WTC11 (cell line): Measurements from ENCODE around the gene TRIM5. TPM values are rescaled to one million over a fixed set of nuclear protein-coding genes. Genes with fewer than 3 reads are reported as not detected.

Experiments used
- ATAC-seq: fragments of 200-7000 bp; cut with Tn5 transposase; 2 replicates; pipeline ENCODE4 v1.10.0; 2021; ENCODE audit warnings: mild to moderate bottlenecking, moderate library complexity
- CTCF ChIA-PET: fragments of 300-600 bp; sonication (Branson Sonifier 250); formaldehyde crosslinking; loops from one replicate; lab custom pipeline; 2021; ENCODE audit warnings: antibody characterized with exemption; lab: Charles Lee
- POLR2A ChIA-PET: fragments of 350-600 bp; sonication (Branson Sonifier 250); formaldehyde crosslinking; loops from one replicate; lab custom pipeline; 2021; ENCODE audit warnings: antibody characterized with exemption; lab: Charles Lee
- DNase-seq: peaks from one replicate; pipeline ENCODE4 v3.0.0; 2021; ENCODE audit warnings: low spot score
- H3K27ac Mint-ChIP-seq: 2 replicates; pipeline ENCODE4 v1.8.0; 2021; ENCODE audit warnings: mixed read lengths
- H3K27me3 Mint-ChIP-seq: 2 replicates; pipeline ENCODE4 v1.8.0; 2021; ENCODE audit warnings: low read depth, mild to moderate bottlenecking, moderate library complexity, mixed read lengths
- H3K36me3 Mint-ChIP-seq: 2 replicates; pipeline ENCODE4 v1.8.0; 2021; ENCODE audit warnings: mixed read lengths
- H3K4me1 Mint-ChIP-seq: 2 replicates; pipeline ENCODE4 v1.8.0; 2022; ENCODE audit warnings: mixed read lengths
- H3K4me3 Mint-ChIP-seq: 2 replicates; pipeline ENCODE4 v1.8.0; 2021; ENCODE audit warnings: mild to moderate bottlenecking, moderate library complexity, mixed read lengths
- H3K9me3 Mint-ChIP-seq: 2 replicates; pipeline ENCODE4 v1.8.0; 2021; ENCODE audit warnings: mixed read lengths
- CBFB ChIP-seq: sonication (generic); formaldehyde crosslinking; IDR thresholded peaks from 2 replicates; pipeline ENCODE4 v1.8.1; 2022; ENCODE audit warnings: mild to moderate bottlenecking, low read depth, missing genetic modification reagents
- ESRRA ChIP-seq: sonication (generic); formaldehyde crosslinking; IDR thresholded peaks from 2 replicates; pipeline ENCODE4 v1.8.1; 2022; ENCODE audit warnings: mild to moderate bottlenecking, missing genetic modification reagents, borderline replicate concordance
- JUN ChIP-seq: sonication (generic); formaldehyde crosslinking; IDR thresholded peaks from 2 replicates; pipeline ENCODE4 v1.8.0; 2023; ENCODE audit warnings: mild to moderate bottlenecking, missing genetic modification reagents
- KAT7 ChIP-seq: sonication (generic); formaldehyde crosslinking; IDR thresholded peaks from 2 replicates; pipeline ENCODE4 v1.8.1; 2023; ENCODE audit warnings: missing genetic modification reagents, mild to moderate bottlenecking, borderline replicate concordance
- NR2C2 ChIP-seq: sonication (generic); formaldehyde crosslinking; IDR thresholded peaks from 2 replicates; pipeline ENCODE4 v1.8.0; 2022; ENCODE audit warnings: mild to moderate bottlenecking, missing genetic modification reagents
- NR3C1 ChIP-seq: sonication (generic); formaldehyde crosslinking; conservative IDR thresholded peaks from 2 replicates; pipeline ENCODE4 v1.8.1; 2023; ENCODE audit warnings: low read depth, mild to moderate bottlenecking, missing genetic modification reagents
- OVOL2 ChIP-seq: fragments of 250-450 bp; sonication (Bioruptor Pico); IDR thresholded peaks from 2 replicates; pipeline ENCODE4 v1.9.0; 2021; ENCODE audit warnings: mild to moderate bottlenecking, borderline replicate concordance
- total RNA-seq: library from RNA; stranded (reverse); gene quantifications from 3 replicates; pipeline ENCODE4 v1.2.3, GENCODE V29; 2021
- TF ChIP-seq, protein P1 (sequence below): fragments of 250-450 bp; sonication (Bioruptor Pico); IDR thresholded peaks from 2 replicates; pipeline ENCODE4 v1.9.0; 2021; ENCODE audit warnings: mild to moderate bottlenecking
- TF ChIP-seq, protein P2 (sequence below): sonication (generic); formaldehyde crosslinking; IDR thresholded peaks from 2 replicates; pipeline ENCODE4 v1.8.1; 2023; ENCODE audit warnings: mild to moderate bottlenecking, missing genetic modification reagents, moderate library complexity
- TF ChIP-seq, protein P3 (sequence below): sonication (generic); formaldehyde crosslinking; IDR thresholded peaks from 2 replicates; pipeline ENCODE4 v1.8.0; 2022; ENCODE audit warnings: mild to moderate bottlenecking, missing genetic modification reagents
- TF ChIP-seq, protein P4 (sequence below): sonication (generic); formaldehyde crosslinking; IDR thresholded peaks from 2 replicates; pipeline ENCODE4 v1.8.0; 2023; ENCODE audit warnings: missing genetic modification reagents
- TF ChIP-seq, protein P5 (sequence below): sonication (generic); formaldehyde crosslinking; IDR thresholded peaks from 2 replicates; pipeline ENCODE4 v1.8.1; 2022; ENCODE audit warnings: mild to moderate bottlenecking, missing genetic modification reagents, moderate library complexity, borderline replicate concordance
- TF ChIP-seq, protein P6 (sequence below): fragments of 250-450 bp; sonication (Bioruptor Pico); IDR thresholded peaks from 2 replicates; pipeline ENCODE4 v1.8.0; 2021; ENCODE audit warnings: mild to moderate bottlenecking
- TF ChIP-seq, protein P7 (sequence below): sonication (generic); formaldehyde crosslinking; IDR thresholded peaks from 2 replicates; pipeline ENCODE4 v1.8.0; 2023; ENCODE audit warnings: mild to moderate bottlenecking, missing genetic modification reagents
- TF ChIP-seq, protein P8 (sequence below): sonication (generic); formaldehyde crosslinking; IDR thresholded peaks from 2 replicates; pipeline ENCODE4 v1.8.0; 2022; ENCODE audit warnings: missing genetic modification reagents

TRIM5 gene
- total RNA-seq, 1 experiment from 2014 or later = 31.8 TPM

DNA sequence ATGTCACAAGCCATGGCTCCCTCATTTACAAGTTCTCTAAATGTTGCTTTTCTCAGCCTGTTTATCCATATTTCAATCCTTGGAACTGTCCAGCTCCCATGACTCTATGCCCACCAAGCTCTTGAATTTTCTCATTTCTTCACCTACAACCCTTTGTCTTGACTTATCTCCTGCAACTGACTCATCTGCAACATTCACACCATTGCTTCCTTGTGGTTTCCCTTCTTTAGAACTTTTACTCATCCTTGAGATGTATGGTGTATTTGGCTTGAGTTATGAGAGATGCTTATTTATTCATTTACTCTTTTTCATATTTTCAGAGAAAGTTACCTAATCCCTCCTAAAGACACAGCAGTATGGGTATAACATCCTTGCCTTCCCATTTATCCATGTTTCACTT, 41.3 kb downstream of the TRIM5 start:
- H3K4me3 Mint-ChIP-seq = no peak overlapping the region
- no peaks in the 10 kb centered on the region for H3K36me3 Mint-ChIP-seq
- H3K4me1 Mint-ChIP-seq = no peaks in the 10 kb centered on the region

More for the DNA sequence above, 41.3 kb downstream of the TRIM5 start:
- POLR2A ChIA-PET = no interaction called here
- ATAC-seq = no peak
- DNase-seq = no peak
- TF ChIP-seq, protein P1, sequence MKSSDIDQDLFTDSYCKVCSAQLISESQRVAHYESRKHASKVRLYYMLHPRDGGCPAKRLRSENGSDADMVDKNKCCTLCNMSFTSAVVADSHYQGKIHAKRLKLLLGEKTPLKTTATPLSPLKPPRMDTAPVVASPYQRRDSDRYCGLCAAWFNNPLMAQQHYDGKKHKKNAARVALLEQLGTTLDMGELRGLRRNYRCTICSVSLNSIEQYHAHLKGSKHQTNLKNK (CRISPR knock-in tag) = no peak
- no peak for TF ChIP-seq NR3C1
- no peak for TF ChIP-seq KAT7 (CRISPR knock-in tag)
- TF ChIP-seq ESRRA (CRISPR knock-in tag) = no peak
- TF ChIP-seq, protein P2, sequence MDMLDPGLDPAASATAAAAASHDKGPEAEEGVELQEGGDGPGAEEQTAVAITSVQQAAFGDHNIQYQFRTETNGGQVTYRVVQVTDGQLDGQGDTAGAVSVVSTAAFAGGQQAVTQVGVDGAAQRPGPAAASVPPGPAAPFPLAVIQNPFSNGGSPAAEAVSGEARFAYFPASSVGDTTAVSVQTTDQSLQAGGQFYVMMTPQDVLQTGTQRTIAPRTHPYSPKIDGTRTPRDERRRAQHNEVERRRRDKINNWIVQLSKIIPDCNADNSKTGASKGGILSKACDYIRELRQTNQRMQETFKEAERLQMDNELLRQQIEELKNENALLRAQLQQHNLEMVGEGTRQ (CRISPR knock-in tag) = no peak
- TF ChIP-seq, protein P3, sequence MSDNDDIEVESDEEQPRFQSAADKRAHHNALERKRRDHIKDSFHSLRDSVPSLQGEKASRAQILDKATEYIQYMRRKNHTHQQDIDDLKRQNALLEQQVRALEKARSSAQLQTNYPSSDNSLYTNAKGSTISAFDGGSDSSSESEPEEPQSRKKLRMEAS (CRISPR knock-in tag) = no peak
- TF ChIP-seq, protein P4, sequence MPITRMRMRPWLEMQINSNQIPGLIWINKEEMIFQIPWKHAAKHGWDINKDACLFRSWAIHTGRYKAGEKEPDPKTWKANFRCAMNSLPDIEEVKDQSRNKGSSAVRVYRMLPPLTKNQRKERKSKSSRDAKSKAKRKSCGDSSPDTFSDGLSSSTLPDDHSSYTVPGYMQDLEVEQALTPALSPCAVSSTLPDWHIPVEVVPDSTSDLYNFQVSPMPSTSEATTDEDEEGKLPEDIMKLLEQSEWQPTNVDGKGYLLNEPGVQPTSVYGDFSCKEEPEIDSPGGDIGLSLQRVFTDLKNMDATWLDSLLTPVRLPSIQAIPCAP (CRISPR knock-in tag) = no peak
- TF ChIP-seq, protein P5, sequence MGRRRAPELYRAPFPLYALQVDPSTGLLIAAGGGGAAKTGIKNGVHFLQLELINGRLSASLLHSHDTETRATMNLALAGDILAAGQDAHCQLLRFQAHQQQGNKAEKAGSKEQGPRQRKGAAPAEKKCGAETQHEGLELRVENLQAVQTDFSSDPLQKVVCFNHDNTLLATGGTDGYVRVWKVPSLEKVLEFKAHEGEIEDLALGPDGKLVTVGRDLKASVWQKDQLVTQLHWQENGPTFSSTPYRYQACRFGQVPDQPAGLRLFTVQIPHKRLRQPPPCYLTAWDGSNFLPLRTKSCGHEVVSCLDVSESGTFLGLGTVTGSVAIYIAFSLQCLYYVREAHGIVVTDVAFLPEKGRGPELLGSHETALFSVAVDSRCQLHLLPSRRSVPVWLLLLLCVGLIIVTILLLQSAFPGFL (CRISPR knock-in tag) = no peak
- TF ChIP-seq, protein P6, sequence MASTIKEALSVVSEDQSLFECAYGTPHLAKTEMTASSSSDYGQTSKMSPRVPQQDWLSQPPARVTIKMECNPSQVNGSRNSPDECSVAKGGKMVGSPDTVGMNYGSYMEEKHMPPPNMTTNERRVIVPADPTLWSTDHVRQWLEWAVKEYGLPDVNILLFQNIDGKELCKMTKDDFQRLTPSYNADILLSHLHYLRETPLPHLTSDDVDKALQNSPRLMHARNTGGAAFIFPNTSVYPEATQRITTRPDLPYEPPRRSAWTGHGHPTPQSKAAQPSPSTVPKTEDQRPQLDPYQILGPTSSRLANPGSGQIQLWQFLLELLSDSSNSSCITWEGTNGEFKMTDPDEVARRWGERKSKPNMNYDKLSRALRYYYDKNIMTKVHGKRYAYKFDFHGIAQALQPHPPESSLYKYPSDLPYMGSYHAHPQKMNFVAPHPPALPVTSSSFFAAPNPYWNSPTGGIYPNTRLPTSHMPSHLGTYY (CRISPR knock-in tag) = no peak
- TF ChIP-seq, protein P7, sequence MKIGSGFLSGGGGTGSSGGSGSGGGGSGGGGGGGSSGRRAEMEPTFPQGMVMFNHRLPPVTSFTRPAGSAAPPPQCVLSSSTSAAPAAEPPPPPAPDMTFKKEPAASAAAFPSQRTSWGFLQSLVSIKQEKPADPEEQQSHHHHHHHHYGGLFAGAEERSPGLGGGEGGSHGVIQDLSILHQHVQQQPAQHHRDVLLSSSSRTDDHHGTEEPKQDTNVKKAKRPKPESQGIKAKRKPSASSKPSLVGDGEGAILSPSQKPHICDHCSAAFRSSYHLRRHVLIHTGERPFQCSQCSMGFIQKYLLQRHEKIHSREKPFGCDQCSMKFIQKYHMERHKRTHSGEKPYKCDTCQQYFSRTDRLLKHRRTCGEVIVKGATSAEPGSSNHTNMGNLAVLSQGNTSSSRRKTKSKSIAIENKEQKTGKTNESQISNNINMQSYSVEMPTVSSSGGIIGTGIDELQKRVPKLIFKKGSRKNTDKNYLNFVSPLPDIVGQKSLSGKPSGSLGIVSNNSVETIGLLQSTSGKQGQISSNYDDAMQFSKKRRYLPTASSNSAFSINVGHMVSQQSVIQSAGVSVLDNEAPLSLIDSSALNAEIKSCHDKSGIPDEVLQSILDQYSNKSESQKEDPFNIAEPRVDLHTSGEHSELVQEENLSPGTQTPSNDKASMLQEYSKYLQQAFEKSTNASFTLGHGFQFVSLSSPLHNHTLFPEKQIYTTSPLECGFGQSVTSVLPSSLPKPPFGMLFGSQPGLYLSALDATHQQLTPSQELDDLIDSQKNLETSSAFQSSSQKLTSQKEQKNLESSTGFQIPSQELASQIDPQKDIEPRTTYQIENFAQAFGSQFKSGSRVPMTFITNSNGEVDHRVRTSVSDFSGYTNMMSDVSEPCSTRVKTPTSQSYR (CRISPR knock-in tag) = no peak
- TF ChIP-seq NR2C2 (CRISPR knock-in tag) = no peak
- TF ChIP-seq, protein P8, sequence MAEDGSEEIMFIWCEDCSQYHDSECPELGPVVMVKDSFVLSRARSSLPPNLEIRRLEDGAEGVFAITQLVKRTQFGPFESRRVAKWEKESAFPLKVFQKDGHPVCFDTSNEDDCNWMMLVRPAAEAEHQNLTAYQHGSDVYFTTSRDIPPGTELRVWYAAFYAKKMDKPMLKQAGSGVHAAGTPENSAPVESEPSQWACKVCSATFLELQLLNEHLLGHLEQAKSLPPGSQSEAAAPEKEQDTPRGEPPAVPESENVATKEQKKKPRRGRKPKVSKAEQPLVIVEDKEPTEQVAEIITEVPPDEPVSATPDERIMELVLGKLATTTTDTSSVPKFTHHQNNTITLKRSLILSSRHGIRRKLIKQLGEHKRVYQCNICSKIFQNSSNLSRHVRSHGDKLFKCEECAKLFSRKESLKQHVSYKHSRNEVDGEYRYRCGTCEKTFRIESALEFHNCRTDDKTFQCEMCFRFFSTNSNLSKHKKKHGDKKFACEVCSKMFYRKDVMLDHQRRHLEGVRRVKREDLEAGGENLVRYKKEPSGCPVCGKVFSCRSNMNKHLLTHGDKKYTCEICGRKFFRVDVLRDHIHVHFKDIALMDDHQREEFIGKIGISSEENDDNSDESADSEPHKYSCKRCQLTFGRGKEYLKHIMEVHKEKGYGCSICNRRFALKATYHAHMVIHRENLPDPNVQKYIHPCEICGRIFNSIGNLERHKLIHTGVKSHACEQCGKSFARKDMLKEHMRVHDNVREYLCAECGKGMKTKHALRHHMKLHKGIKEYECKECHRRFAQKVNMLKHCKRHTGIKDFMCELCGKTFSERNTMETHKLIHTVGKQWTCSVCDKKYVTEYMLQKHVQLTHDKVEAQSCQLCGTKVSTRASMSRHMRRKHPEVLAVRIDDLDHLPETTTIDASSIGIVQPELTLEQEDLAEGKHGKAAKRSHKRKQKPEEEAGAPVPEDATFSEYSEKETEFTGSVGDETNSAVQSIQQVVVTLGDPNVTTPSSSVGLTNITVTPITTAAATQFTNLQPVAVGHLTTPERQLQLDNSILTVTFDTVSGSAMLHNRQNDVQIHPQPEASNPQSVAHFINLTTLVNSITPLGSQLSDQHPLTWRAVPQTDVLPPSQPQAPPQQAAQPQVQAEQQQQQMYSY (CRISPR knock-in tag) = no peak
- no peak for TF ChIP-seq OVOL2 (CRISPR knock-in tag)
- TF ChIP-seq JUN (CRISPR knock-in tag) = no peak
- no peak for TF ChIP-seq CBFB (CRISPR knock-in tag)
- TF ChIP-seq, all 79 proteins: peak for 0
- CTCF ChIA-PET = no interaction called here
- no peak overlapping the region for H3K27ac Mint-ChIP-seq
- no peaks in the 10 kb centered on the region for H3K9me3 Mint-ChIP-seq
- H3K27me3 Mint-ChIP-seq = no peaks in the 10 kb centered on the region
